ENCODE measurements around the gene ADCY4. TPM values are rescaled to one million over a fixed set of nuclear protein-coding genes. Genes with fewer than 3 reads are reported as not detected.

Gene ADCY4
- total RNA-seq, 1 experiment from 2014 or later: 0.04 TPM

DNA sequence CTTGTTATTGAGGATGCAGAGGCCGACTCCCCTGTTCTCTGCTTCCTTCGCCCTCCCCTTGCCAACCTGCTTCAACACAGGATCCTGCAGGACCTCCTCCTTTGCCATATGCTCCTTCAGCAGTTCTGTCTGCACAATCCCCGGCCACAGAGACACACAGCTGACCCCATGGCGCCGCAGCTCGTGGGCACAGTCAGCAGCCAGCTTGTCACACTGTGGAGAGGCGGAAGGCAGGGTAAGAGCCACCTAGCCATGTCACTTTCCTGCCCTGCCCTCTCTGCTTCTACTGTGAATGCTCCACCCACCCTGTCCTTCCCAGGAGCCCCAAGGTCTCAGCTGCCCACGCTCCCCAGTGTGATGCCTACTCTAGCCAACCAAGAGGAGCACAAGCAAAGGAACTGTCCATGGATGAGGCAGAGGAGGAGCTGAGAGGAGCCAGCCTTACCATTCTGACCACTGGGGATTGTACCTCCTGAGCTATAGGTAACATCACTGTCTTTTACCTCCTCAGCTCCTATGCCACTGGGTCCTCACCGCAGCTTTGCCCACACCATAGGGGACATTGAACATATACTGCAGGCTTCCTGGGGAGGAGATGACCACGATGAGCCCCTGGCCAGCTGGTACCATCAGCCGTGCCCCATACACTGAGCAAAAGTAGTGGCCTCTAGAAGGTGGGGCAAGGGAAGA lies 42.6 kb downstream of the ADCY4 start:
- Histone ChIP-seq H3F3A (ENCODE audit: low read length, unreplicated experiment) (no peaks in the 10 kb centered on the region), H3K9me3 (ENCODE audit: low read length) (no peaks in the 10 kb centered on the region), H3K4me1 (ENCODE audit: insufficient read depth, low read length) (peaks cover 9% of the 10 kb centered on the region; the same call in 1 of the 2 replicates), H3K4me2 (ENCODE audit: low read length) (no peak overlapping the region), H3K36me3 (ENCODE audit: low read depth, low read length) (peaks cover 48% of the 10 kb centered on the region), H3K4me3 (ENCODE audit: low read length) (no peak overlapping the region), H3K79me2 (ENCODE audit: low read length) (no peaks in the 10 kb centered on the region), H3K9me2 (replicated peaks; ENCODE audit: low read length) (no peaks in the 10 kb centered on the region), H2AFZ (ENCODE audit: low read length) (no peak overlapping the region), H3K27me3 (ENCODE audit: low read length) (no peaks in the 10 kb centered on the region), H3K9ac (ENCODE audit: low read length) (no peak overlapping the region), H3K27ac (ENCODE audit: low read length) (no peak overlapping the region), H4K20me1 (ENCODE audit: low read length) (no peaks in the 10 kb centered on the region)
- DNase-seq: no peak
- TF ChIP-seq EZH2 (IDR thresholded peaks at IDR 0.05; ENCODE audit: low read length, unreplicated experiment) (no peak), EZH2phosphoT487 (IDR thresholded peaks at IDR 0.05; ENCODE audit: borderline replicate concordance, low read length) (no peak)
- intact Hi-C loops (cut with micrococcal nuclease): no loop called here
- no TSS peak for BruUV-seq (replicated peaks)
- ChIA-PET POLR2A (ENCODE audit: unreplicated experiment) (no interaction called here), CTCF (interaction anchor here (0.5 kb wide), 1 partner anchor 77 kb away, joined by 3 read pairs; the partner anchor contains the start of gene MDP1)
- no peak for ATAC-seq

DNA sequence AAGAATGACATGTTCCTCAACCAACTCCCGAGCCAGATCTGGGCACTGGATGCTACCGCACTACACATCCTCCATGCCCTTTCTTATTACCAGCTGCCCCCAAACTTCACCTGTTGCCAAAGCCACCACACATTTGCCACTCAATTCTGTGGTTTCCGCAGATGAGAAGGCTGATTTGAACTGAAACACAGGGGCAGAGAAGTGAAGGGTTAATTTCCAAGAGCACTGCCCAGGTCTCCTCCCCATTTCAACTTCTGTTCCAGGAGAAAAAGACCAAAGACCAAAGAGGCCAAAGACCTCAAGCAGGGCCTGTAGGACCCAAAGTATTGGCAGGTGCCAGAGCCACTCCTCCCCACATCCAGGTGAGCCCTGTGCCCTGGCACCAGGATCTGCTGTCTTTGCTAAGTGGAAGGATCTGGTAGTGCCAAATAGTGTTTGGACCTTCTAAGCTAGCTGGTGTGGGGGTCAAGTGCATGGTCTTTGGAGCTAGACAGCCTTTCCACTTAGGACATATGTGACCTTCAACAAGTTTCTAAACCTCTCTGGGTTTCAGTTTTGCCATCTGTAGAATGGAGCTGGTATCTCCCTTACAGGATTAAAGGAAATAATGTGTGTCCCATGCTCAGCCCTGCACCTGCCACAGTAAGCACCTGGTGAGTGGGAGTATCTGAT lies 43.3 kb downstream of the ADCY4 start:
- no peak overlapping the region for H2AFZ ChIP-seq (ENCODE audit: low read length)
- H3K4me1 ChIP-seq (ENCODE audit: insufficient read depth, low read length): peaks cover 3% of the 10 kb centered on the region; the same call in 1 of the 2 replicates
- no peaks in the 10 kb centered on the region for H3K27me3 ChIP-seq (ENCODE audit: low read length)
- H3K4me2 ChIP-seq (ENCODE audit: low read length): no peak overlapping the region
- no peaks in the 10 kb centered on the region for H3K79me2 ChIP-seq (ENCODE audit: low read length)
- no TSS peak for BruUV-seq (replicated peaks)
- no peaks in the 10 kb centered on the region for H3F3A ChIP-seq (ENCODE audit: low read length, unreplicated experiment)
- H3K36me3 ChIP-seq (ENCODE audit: low read depth, low read length): peaks cover 48% of the 10 kb centered on the region
- no peaks in the 10 kb centered on the region for H4K20me1 ChIP-seq (ENCODE audit: low read length)
- H3K4me3 ChIP-seq (ENCODE audit: low read length): no peak overlapping the region
- TF ChIP-seq, protein P1, sequence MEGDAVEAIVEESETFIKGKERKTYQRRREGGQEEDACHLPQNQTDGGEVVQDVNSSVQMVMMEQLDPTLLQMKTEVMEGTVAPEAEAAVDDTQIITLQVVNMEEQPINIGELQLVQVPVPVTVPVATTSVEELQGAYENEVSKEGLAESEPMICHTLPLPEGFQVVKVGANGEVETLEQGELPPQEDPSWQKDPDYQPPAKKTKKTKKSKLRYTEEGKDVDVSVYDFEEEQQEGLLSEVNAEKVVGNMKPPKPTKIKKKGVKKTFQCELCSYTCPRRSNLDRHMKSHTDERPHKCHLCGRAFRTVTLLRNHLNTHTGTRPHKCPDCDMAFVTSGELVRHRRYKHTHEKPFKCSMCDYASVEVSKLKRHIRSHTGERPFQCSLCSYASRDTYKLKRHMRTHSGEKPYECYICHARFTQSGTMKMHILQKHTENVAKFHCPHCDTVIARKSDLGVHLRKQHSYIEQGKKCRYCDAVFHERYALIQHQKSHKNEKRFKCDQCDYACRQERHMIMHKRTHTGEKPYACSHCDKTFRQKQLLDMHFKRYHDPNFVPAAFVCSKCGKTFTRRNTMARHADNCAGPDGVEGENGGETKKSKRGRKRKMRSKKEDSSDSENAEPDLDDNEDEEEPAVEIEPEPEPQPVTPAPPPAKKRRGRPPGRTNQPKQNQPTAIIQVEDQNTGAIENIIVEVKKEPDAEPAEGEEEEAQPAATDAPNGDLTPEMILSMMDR (conservative IDR thresholded peaks at IDR 0.05; ENCODE audit: low read depth, low read length): no peak
- no peak for TF ChIP-seq EZH2phosphoT487 (IDR thresholded peaks at IDR 0.05; ENCODE audit: borderline replicate concordance, low read length)
- TF ChIP-seq EZH2 (IDR thresholded peaks at IDR 0.05; ENCODE audit: low read length, unreplicated experiment): no peak
- no peak overlapping the region for H3K27ac ChIP-seq (ENCODE audit: low read length)
- ATAC-seq (no peak), DNase-seq (no peak)
- H3K9ac ChIP-seq (ENCODE audit: low read length): no peak overlapping the region
- intact Hi-C loops (cut with micrococcal nuclease): no loop called here
- H3K9me2 ChIP-seq (replicated peaks; ENCODE audit: low read length): no peaks in the 10 kb centered on the region
- ChIA-PET POLR2A (ENCODE audit: unreplicated experiment) (no interaction called here), CTCF (no interaction called here)
- no peaks in the 10 kb centered on the region for H3K9me3 ChIP-seq (ENCODE audit: low read length)

DNA sequence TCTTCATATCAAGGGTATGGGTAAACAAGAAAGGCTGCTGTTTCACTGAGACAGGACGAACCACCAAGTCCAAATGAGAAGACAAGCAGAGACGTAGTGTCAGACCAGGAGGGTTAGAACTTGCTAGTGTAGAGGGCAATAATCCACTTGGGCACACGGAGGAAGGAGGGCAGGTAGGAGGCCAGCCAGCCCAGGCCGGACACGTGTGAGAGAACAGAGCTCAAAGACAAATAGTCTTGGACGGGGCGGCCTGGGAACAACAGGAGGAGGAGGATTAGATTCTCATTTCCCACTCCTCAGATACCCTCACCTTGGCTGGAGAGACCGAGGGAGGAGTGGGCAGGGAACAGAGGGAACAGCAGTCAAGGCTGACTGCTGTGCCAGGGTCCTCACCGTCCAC lies 44.1 kb downstream of the ADCY4 start:
- Histone ChIP-seq H3K9me3 (ENCODE audit: low read length) (no peaks in the 10 kb centered on the region), H3K27ac (ENCODE audit: low read length) (no peak overlapping the region), H3K36me3 (ENCODE audit: low read depth, low read length) (peaks cover 43% of the 10 kb centered on the region), H3K9ac (ENCODE audit: low read length) (no peak overlapping the region), H3K79me2 (ENCODE audit: low read length) (no peaks in the 10 kb centered on the region), H3K4me1 (ENCODE audit: insufficient read depth, low read length) (no peaks in the 10 kb centered on the region), H3K4me3 (ENCODE audit: low read length) (no peak overlapping the region), H3K9me2 (replicated peaks; ENCODE audit: low read length) (no peaks in the 10 kb centered on the region), H3K4me2 (ENCODE audit: low read length) (no peak overlapping the region), H3K27me3 (ENCODE audit: low read length) (no peaks in the 10 kb centered on the region), H4K20me1 (ENCODE audit: low read length) (no peaks in the 10 kb centered on the region), H3F3A (ENCODE audit: low read length, unreplicated experiment) (no peaks in the 10 kb centered on the region), H2AFZ (ENCODE audit: low read length) (no peak overlapping the region)
- TF ChIP-seq EZH2phosphoT487 (IDR thresholded peaks at IDR 0.05; ENCODE audit: borderline replicate concordance, low read length) (no peak), EZH2 (IDR thresholded peaks at IDR 0.05; ENCODE audit: low read length, unreplicated experiment) (no peak)
- TF ChIP-seq, protein P1 (conservative IDR thresholded peaks at IDR 0.05; ENCODE audit: low read depth, low read length): no peak
- intact Hi-C loops (cut with micrococcal nuclease): no loop called here
- ATAC-seq (no peak), DNase-seq (no peak)
- CTCF ChIA-PET: no interaction called here
- BruUV-seq (replicated peaks): no TSS peak
- POLR2A ChIA-PET (ENCODE audit: unreplicated experiment): no interaction called here
